ENCODE measurements around the gene FBXO24. TPM values are rescaled to one million over a fixed set of nuclear protein-coding genes. Genes with fewer than 3 reads are reported as not detected.

FBXO24 gene
- total and polyA plus RNA-seq, 2 of the 4 experiments (the other 2 are of a cell fraction): 0.43 to 0.54 TPM

GRCh38 chr7:100577103-100577502, 9.0 kb upstream of the FBXO24 start:
- CTCF ChIA-PET: no interaction called here
- Histone ChIP-seq H2BK15ac (ENCODE audit: low read depth, low read length) (no peak overlapping the region), H3K23ac (ENCODE audit: low read depth, low read length) (no peak overlapping the region), H3K27me3 (ENCODE audit: control insufficient read depth, insufficient read depth, low read length) (no peaks in the 10 kb centered on the region), H2BK20ac (ENCODE audit: low read depth, low read length) (no peak overlapping the region), H3K56ac (ENCODE audit: extremely low read depth, insufficient read depth, low read length) (no peak overlapping the region), H3K14ac (replicated peaks; ENCODE audit: low read depth, low read length) (no peak overlapping the region), H3K79me1 (ENCODE audit: low read depth in 1 of 2, low read length in 2 of 2) (peaks cover 11 to 35% of the 10 kb centered on the region in 2 experiments), H3K9me1 (ENCODE audit: insufficient read depth, low read length) (peaks cover 5% of the 10 kb centered on the region), H3K18ac (ENCODE audit: low read depth, low read length) (no peak overlapping the region), H3K9ac (ENCODE audit: low read depth, low read length) (no peak overlapping the region), H4K8ac (ENCODE audit: low read depth in 2 of 2, low read length in 2 of 2) (no peak overlapping the region), H3K9me3 (ENCODE audit: control insufficient read depth, insufficient read depth, low read length) (no peaks in the 10 kb centered on the region), H4K5ac (ENCODE audit: low read depth, low read length) (no peak overlapping the region), H3K36me3 (ENCODE audit: control insufficient read depth, insufficient read depth, low read length) (peaks cover 72% of the 10 kb centered on the region), H2AK9ac (replicated peaks; ENCODE audit: low read depth, low read length, poor library complexity) (no peak overlapping the region), H3K27ac (ENCODE audit: insufficient read depth, low read length) (no peak overlapping the region), H2AK5ac (ENCODE audit: low read depth, low read length) (no peak overlapping the region), H2BK120ac (ENCODE audit: low read depth, low read length) (no peak overlapping the region), H2AFZ (replicated peaks; ENCODE audit: low read length, poor library complexity) (no peak overlapping the region), H4K20me1 (ENCODE audit: insufficient read depth, low read length) (peaks cover 13% of the 10 kb centered on the region; the same call in 1 of the 2 replicates), H4K91ac (ENCODE audit: insufficient read depth, low read depth, low read length) (no peak overlapping the region), H3K4me2 (ENCODE audit: low read depth, low read length) (no peak overlapping the region), H3K4me1 (ENCODE audit: control insufficient read depth, insufficient read depth, low read length) (no peaks in the 10 kb centered on the region), H3K4me3 (ENCODE audit: insufficient read depth, low read depth, low read length) (no peak overlapping the region), H2BK5ac (ENCODE audit: low read depth, low read length, poor library complexity, severe bottlenecking) (no peak overlapping the region), H3K4ac (ENCODE audit: low read depth, low read length) (no peak overlapping the region)
- WGBS, 2 experiments (ENCODE audit: extremely low coverage in 2 of 2, insufficient read length in 1 of 2): 80% methylated on average over 2 of the region's 24 CpGs; no CpG with 5 or more reads in 1 of the 2 experiments
- ATAC-seq (ENCODE audit: low read depth) (no peak), DNase-seq (no peak)
- dilution Hi-C loops (cut with HindIII; ENCODE audit: low sequenced_read_pairs, unreplicated experiment): no loop called here
- BruUV-seq (replicated peaks): no TSS peak
- POLR2A ChIA-PET (ENCODE audit: unreplicated experiment): no interaction called here
- intact Hi-C loops (cut with micrococcal nuclease): no loop called here
- in situ Hi-C loops (cut with MboI; ENCODE audit: low sequenced_read_pairs): loop anchor here (25.0 kb wide), 1 partner anchor 285 kb away; the partner anchor contains the start of genes SLC12A9 and TRIP6
- TF ChIP-seq USF2 (IDR thresholded peaks at IDR 0.05; ENCODE audit: low read depth, low read length) (no peak), RCOR1 (IDR thresholded peaks at IDR 0.05; ENCODE audit: insufficient replicate concordance, low read length) (no peak), MXI1 (IDR thresholded peaks at IDR 0.05; ENCODE audit: borderline replicate concordance, low read depth, low read length) (no peak)

All from IMR-90 (cell line).